ENCODE measurements around the gene TEAD3. TPM values are rescaled to one million over a fixed set of nuclear protein-coding genes. Genes with fewer than 3 reads are reported as not detected.

TEAD3 gene
- total RNA-seq, 1 experiment from 2014 or later = 10.7 TPM

DNA sequence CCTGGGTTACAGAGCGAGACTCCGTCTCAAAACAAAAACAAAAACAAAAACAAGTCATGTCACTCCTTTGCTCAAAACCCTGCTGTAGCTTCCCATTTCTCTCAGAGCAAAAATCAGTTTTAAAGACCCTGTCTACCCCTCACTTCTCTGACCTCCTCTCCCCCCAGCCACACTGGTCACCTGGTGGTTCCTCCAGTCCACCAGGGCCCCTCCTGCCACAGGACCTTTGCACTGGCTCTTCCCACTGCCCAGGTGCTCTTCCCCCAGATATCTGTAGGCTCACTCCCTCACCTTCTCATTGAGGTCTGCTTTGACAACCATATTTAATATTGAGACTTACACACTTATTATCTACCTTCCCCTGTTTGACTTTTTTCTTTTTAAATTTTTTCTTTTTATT lies 4.9 kb upstream of the TEAD3 start:
- no TSS peak for BruUV-seq (replicated peaks)
- intact Hi-C loops (cut with micrococcal nuclease; ENCODE audit: unreplicated experiment) = no loop called here
- H3K27me3 ChIP-seq (ENCODE audit: control insufficient read depth, insufficient read depth, low read length) = no peaks in the 10 kb centered on the region
- H3K36me3 ChIP-seq (ENCODE audit: control insufficient read depth, insufficient read depth, low read length) = no peaks in the 10 kb centered on the region
- CTCF ChIA-PET = no interaction called here
- TF ChIP-seq, protein P1, sequence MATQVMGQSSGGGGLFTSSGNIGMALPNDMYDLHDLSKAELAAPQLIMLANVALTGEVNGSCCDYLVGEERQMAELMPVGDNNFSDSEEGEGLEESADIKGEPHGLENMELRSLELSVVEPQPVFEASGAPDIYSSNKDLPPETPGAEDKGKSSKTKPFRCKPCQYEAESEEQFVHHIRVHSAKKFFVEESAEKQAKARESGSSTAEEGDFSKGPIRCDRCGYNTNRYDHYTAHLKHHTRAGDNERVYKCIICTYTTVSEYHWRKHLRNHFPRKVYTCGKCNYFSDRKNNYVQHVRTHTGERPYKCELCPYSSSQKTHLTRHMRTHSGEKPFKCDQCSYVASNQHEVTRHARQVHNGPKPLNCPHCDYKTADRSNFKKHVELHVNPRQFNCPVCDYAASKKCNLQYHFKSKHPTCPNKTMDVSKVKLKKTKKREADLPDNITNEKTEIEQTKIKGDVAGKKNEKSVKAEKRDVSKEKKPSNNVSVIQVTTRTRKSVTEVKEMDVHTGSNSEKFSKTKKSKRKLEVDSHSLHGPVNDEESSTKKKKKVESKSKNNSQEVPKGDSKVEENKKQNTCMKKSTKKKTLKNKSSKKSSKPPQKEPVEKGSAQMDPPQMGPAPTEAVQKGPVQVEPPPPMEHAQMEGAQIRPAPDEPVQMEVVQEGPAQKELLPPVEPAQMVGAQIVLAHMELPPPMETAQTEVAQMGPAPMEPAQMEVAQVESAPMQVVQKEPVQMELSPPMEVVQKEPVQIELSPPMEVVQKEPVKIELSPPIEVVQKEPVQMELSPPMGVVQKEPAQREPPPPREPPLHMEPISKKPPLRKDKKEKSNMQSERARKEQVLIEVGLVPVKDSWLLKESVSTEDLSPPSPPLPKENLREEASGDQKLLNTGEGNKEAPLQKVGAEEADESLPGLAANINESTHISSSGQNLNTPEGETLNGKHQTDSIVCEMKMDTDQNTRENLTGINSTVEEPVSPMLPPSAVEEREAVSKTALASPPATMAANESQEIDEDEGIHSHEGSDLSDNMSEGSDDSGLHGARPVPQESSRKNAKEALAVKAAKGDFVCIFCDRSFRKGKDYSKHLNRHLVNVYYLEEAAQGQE (IDR thresholded peaks at IDR 0.05; ENCODE audit: insufficient read depth in 1 of 2, low read depth in 2 of 2, low read length in 1 of 2) = no peak
- TF ChIP-seq POLR2AphosphoS5 (IDR thresholded peaks at IDR 0.05; ENCODE audit: low read depth, low read length) = no peak
- TF ChIP-seq TCF7L2 (IDR thresholded peaks at IDR 0.05; ENCODE audit: low read depth, low read length) = no peak
- H3K4me3 ChIP-seq (ENCODE audit: low read depth in 2 of 2, low read length in 2 of 2) = no peak overlapping the region
- DNase-seq (ENCODE audit: low read depth, low spot score) (no peak), ATAC-seq (no peak)
- in situ Hi-C loops (cut with HindIII; ENCODE audit: low pct_unique_long_range_greater_than_20kb, low sequenced_read_pairs) = no loop called here
- H3K27ac ChIP-seq (ENCODE audit: low read length) = no peak overlapping the region
- POLR2A ChIA-PET = no interaction called here
- H3K4me1 ChIP-seq (ENCODE audit: control insufficient read depth, insufficient read depth, low read length) = no peaks in the 10 kb centered on the region; the same call in 1 of the 2 replicates
- H3K9me3 ChIP-seq (ENCODE audit: control insufficient read depth, insufficient read depth, low read depth, low read length) = no peaks in the 10 kb centered on the region

DNA sequence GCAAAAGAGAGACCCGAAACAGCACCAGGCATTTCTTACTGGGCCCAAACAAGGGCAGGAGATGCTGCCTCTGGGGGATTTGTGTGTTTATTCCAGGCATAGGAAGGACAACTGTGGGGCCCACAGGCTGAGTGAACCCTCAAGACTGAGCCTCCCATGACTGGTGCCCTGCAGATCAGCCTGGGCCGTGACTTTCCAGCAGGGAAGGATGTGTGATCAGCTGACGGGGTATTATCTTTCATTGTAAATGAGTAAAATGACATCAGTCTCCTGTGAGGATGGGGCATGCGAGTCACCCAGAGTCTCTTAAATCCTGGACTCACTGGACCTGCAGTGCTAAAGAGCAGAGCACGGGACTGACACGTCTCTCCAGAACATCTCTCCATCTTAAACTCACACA lies 3.9 kb upstream of the TEAD3 start:
- no peaks in the 10 kb centered on the region; the same call in 1 of the 2 replicates for H3K36me3 ChIP-seq (ENCODE audit: control insufficient read depth, insufficient read depth, low read length)
- peak; percentile 42 for DNase-seq (ENCODE audit: low read depth, low spot score)
- TF ChIP-seq TCF7L2 (IDR thresholded peaks at IDR 0.05; ENCODE audit: low read depth, low read length) (no peak), POLR2AphosphoS5 (IDR thresholded peaks at IDR 0.05; ENCODE audit: low read depth, low read length) (no peak), SIN3A (IDR thresholded peaks at IDR 0.05; ENCODE audit: borderline replicate concordance, insufficient read depth, low read depth, low read length) (no peak)
- TF ChIP-seq, protein P1 (IDR thresholded peaks at IDR 0.05; ENCODE audit: insufficient read depth in 1 of 2, low read depth in 2 of 2, low read length in 1 of 2) = no peak
- TF ChIP-seq, protein P2, sequence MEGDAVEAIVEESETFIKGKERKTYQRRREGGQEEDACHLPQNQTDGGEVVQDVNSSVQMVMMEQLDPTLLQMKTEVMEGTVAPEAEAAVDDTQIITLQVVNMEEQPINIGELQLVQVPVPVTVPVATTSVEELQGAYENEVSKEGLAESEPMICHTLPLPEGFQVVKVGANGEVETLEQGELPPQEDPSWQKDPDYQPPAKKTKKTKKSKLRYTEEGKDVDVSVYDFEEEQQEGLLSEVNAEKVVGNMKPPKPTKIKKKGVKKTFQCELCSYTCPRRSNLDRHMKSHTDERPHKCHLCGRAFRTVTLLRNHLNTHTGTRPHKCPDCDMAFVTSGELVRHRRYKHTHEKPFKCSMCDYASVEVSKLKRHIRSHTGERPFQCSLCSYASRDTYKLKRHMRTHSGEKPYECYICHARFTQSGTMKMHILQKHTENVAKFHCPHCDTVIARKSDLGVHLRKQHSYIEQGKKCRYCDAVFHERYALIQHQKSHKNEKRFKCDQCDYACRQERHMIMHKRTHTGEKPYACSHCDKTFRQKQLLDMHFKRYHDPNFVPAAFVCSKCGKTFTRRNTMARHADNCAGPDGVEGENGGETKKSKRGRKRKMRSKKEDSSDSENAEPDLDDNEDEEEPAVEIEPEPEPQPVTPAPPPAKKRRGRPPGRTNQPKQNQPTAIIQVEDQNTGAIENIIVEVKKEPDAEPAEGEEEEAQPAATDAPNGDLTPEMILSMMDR (IDR thresholded peaks at IDR 0.05) = no peak
- no TSS peak for BruUV-seq (replicated peaks)
- H3K4me1 ChIP-seq (ENCODE audit: control insufficient read depth, insufficient read depth, low read length) = peaks cover 3% of the 10 kb centered on the region
- ChIA-PET POLR2A (no interaction called here), CTCF (no interaction called here)
- ATAC-seq = no peak
- no peak overlapping the region for H3K27ac ChIP-seq (ENCODE audit: low read length)
- intact Hi-C loops (cut with micrococcal nuclease; ENCODE audit: unreplicated experiment) (no loop called here), in situ Hi-C loops (cut with HindIII; ENCODE audit: low pct_unique_long_range_greater_than_20kb, low sequenced_read_pairs) (no loop called here)
- H3K4me3 ChIP-seq (ENCODE audit: low read depth in 2 of 2, low read length in 2 of 2) = no peak overlapping the region
- no peaks in the 10 kb centered on the region for H3K27me3 ChIP-seq (ENCODE audit: control insufficient read depth, insufficient read depth, low read length)
- no peaks in the 10 kb centered on the region for H3K9me3 ChIP-seq (ENCODE audit: control insufficient read depth, insufficient read depth, low read depth, low read length)
